ENCODE measurements around the gene PTPRM. TPM values are rescaled to one million over a fixed set of nuclear protein-coding genes. Genes with fewer than 3 reads are reported as not detected.

The PTPRM gene
- total RNA-seq, 1 donor from 2014 or later: 131 TPM

DNA sequence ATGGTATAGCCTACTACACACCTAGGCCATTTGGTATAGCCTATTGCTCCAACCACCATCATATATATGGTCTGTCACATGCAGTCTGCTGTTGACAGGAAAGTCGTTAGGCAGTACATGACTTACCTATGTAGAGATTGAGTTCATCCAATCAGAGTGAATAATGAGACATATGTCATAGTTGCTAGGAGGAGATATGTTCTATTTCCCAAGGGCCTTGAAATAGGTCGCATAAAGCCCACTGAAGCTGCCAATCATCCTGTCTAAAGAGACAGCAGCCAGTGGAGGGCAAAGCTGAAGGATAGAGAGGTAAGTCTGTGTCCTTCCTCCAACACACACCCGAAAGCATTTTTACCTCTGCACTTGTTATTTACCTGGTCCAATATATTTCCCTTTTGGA, 263.4 kb downstream of the PTPRM start:
- H3K9me3 Mint-ChIP-seq (ENCODE audit: low read depth): peaks cover 20% of the 10 kb centered on the region
- H3K27me3 Mint-ChIP-seq (ENCODE audit: low read depth): no peaks in the 10 kb centered on the region
- H3K27ac Mint-ChIP-seq (ENCODE audit: unreplicated experiment): no peak overlapping the region
- DNase-seq (ENCODE audit: low spot score): no peak
- no peak overlapping the region for H3K4me3 Mint-ChIP-seq (ENCODE audit: unreplicated experiment)
- peaks cover 10% of the 10 kb centered on the region for H3K4me1 Mint-ChIP-seq (ENCODE audit: low read depth)
- H3K36me3 Mint-ChIP-seq (ENCODE audit: low read depth): peaks cover 11% of the 10 kb centered on the region
- TF ChIP-seq, protein P1, sequence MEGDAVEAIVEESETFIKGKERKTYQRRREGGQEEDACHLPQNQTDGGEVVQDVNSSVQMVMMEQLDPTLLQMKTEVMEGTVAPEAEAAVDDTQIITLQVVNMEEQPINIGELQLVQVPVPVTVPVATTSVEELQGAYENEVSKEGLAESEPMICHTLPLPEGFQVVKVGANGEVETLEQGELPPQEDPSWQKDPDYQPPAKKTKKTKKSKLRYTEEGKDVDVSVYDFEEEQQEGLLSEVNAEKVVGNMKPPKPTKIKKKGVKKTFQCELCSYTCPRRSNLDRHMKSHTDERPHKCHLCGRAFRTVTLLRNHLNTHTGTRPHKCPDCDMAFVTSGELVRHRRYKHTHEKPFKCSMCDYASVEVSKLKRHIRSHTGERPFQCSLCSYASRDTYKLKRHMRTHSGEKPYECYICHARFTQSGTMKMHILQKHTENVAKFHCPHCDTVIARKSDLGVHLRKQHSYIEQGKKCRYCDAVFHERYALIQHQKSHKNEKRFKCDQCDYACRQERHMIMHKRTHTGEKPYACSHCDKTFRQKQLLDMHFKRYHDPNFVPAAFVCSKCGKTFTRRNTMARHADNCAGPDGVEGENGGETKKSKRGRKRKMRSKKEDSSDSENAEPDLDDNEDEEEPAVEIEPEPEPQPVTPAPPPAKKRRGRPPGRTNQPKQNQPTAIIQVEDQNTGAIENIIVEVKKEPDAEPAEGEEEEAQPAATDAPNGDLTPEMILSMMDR (IDR thresholded peaks at IDR 0.05): no peak

DNA sequence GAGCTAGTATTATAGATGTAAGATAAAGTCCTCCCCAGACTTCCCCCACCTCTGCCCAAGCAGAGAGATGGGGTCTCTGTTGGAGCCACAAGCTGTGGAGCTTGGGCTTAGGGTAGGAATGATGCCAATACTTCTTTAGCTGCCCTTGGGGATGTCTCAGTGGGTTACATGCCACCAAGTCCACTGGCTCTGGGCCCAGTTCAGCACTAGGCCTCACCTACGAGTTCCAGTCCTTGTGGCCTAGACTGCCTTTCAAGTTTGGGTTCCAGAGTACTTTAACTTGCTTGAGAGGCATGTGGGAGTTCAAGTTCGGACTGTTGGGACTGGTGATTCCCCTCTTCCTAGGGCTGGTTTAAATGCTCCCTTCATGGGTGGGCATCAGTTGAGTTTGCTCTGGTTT, 272.4 kb downstream of the PTPRM start:
- no peak overlapping the region for H3K27ac Mint-ChIP-seq (ENCODE audit: unreplicated experiment)
- peaks cover 23% of the 10 kb centered on the region for H3K9me3 Mint-ChIP-seq (ENCODE audit: low read depth)

DNA sequence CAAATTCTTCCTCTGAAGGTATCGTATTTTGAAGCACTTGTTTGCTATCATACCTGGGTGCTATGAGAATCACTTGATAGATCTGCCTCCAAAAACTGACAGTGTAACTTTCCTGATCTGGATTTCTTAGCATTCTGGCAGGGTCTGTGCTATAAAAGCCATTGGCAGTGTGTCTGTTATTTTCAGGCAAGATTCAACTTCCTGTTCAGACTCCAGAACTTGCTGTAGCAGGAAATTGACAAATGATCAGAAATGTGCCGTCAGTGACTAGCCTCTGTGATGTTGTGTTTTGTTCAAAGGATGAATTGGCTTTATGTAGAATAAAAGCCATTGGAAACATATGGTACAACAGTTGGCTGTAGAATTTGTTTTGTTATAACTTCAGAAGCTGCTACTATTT, 273.3 kb downstream of the PTPRM start:
- TF ChIP-seq, protein P1 (IDR thresholded peaks at IDR 0.05): no peak
- H3K4me3 Mint-ChIP-seq (ENCODE audit: unreplicated experiment): no peak overlapping the region
- H3K27ac Mint-ChIP-seq (ENCODE audit: unreplicated experiment): no peak overlapping the region
- no peak for DNase-seq (ENCODE audit: low spot score)
- peaks cover 14% of the 10 kb centered on the region for H3K36me3 Mint-ChIP-seq (ENCODE audit: low read depth)
- peaks cover 11% of the 10 kb centered on the region for H3K4me1 Mint-ChIP-seq (ENCODE audit: low read depth)
- H3K9me3 Mint-ChIP-seq (ENCODE audit: low read depth): peaks cover 21% of the 10 kb centered on the region
- no peaks in the 10 kb centered on the region for H3K27me3 Mint-ChIP-seq (ENCODE audit: low read depth)

More for the DNA sequence above, 272.4 kb downstream of the PTPRM start:
- Mint-ChIP-seq H3K36me3 (ENCODE audit: low read depth) (peaks cover 15% of the 10 kb centered on the region), H3K4me1 (ENCODE audit: low read depth) (peaks cover 11% of the 10 kb centered on the region), H3K4me3 (ENCODE audit: unreplicated experiment) (no peak overlapping the region), H3K27me3 (ENCODE audit: low read depth) (no peaks in the 10 kb centered on the region)
- DNase-seq (ENCODE audit: low spot score): no peak
- TF ChIP-seq, protein P1 (IDR thresholded peaks at IDR 0.05): no peak

DNA sequence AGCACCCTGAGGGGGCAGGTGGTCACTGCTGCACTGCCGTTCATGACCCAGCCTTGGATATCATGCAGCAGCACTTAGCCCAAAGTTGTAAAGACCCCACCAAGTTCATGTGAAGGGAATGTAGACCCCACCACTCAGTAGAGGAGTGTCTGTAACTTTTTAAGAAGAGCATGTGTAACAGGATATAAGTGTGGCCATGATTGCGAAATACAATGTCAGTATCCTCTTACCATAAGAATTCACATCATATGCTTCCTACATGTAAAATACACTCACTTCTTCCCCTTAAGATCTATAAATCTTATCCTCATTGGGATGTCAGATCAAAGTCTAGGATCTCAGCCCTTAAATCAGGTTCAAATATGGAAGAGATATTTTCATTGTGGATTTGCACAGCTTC, 276.9 kb downstream of the PTPRM start:
- no peak overlapping the region for H3K4me3 Mint-ChIP-seq (ENCODE audit: unreplicated experiment)
- TF ChIP-seq, protein P1 (IDR thresholded peaks at IDR 0.05): no peak
- H3K4me1 Mint-ChIP-seq (ENCODE audit: low read depth): peaks cover 10% of the 10 kb centered on the region
- H3K27me3 Mint-ChIP-seq (ENCODE audit: low read depth): no peaks in the 10 kb centered on the region
- DNase-seq (ENCODE audit: low spot score): no peak
- H3K27ac Mint-ChIP-seq (ENCODE audit: unreplicated experiment): no peak overlapping the region
- H3K9me3 Mint-ChIP-seq (ENCODE audit: low read depth): peaks cover 15% of the 10 kb centered on the region
- peaks cover 15% of the 10 kb centered on the region for H3K36me3 Mint-ChIP-seq (ENCODE audit: low read depth)

DNA sequence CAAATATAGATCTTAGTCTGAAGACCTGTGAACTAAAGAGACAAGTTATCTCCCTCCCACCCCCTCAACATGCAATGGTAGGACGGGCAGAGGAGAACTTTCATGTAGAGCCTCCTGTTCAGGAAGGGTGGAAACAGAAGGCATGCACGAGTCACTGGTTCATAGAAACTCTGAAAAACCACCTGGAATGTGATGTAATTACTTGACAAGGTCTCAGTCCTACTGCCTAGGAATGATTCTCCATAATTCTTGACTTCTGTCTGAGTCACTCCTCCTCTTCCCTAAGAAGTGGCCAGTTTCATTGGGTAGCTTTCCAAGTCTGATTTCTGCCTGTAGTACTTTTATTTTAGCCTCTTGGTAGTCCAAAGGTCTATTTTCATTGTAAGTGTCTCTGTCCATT, 277.3 kb downstream of the PTPRM start:
- Mint-ChIP-seq H3K9me3 (ENCODE audit: low read depth) (peaks cover 15% of the 10 kb centered on the region), H3K27ac (ENCODE audit: unreplicated experiment) (no peak overlapping the region)

More for the DNA sequence above, 277.3 kb downstream of the PTPRM start:
- H3K4me1 Mint-ChIP-seq (ENCODE audit: low read depth): peaks cover 14% of the 10 kb centered on the region
- DNase-seq (ENCODE audit: low spot score): no peak
- TF ChIP-seq, protein P1 (IDR thresholded peaks at IDR 0.05): no peak
- no peaks in the 10 kb centered on the region for H3K27me3 Mint-ChIP-seq (ENCODE audit: low read depth)
- no peak overlapping the region for H3K4me3 Mint-ChIP-seq (ENCODE audit: unreplicated experiment)
- peaks cover 15% of the 10 kb centered on the region for H3K36me3 Mint-ChIP-seq (ENCODE audit: low read depth)
